HG03196 (cell line): ENCODE measurements around the gene ARPP19.
A peak's percentile ranks its signal among the peaks of the same experiment; 100 is the strongest.
"Not testable (repeated sequence)": the region's sequence is repeated elsewhere in the genome, so short reads cannot be mapped to it uniquely, and the experiment has no call there.

Experiments used
- ATAC-seq: cut with Tn5 transposase; IDR thresholded peaks from one replicate; pipeline ENCODE4 v1.9.1; 2021; ENCODE audit not compliant: unreplicated experiment

Gene ARPP19

GRCh38 chr15:52515343-52515742, 53.5 kb downstream of the ARPP19 start:
- no peak for ATAC-seq

DNA sequence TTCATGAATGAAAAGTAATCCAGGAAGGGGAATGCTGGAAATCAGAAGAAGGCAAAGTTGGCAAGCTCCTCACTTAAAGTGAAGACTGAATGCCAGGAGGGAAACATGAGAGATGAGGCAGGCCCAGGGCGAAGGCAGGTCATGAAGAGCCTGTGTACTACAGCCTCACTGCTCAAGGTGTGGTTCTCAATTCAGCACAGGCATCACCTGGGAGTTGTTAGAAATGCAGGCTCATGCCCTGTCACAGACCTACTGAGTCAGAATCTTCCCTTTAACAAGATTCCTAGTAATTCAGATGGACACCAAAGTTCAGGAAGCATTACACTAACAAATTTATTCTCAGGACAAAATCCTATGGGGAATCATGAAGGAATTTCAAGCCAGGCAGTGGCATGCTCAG, 54.3 kb downstream of the ARPP19 start:
- no peak for ATAC-seq

GRCh38 chr15:52512869-52513268, 56.0 kb downstream of the ARPP19 start:
- not testable (repeated sequence) for ATAC-seq

DNA sequence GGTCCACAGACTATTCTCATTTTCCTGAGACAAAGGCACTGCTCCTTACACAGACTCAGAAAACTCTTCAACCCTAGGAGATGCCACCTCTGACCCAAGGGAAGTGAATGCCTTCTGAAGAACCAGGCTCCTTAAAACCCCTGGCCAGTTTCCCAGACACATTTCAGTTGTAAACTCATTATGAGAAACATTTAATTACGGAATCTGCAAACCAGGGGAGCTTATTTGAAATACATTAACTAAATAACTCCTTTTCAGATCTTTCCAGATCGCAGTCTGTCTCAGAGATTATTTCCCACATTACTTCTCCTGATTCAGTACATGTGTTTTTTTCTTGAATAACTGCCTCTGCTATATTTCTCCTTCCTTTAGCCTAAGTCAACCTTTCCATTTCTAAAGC, 57.7 kb downstream of the ARPP19 start:
- ATAC-seq: no peak

GRCh38 chr15:52509500-52510245, 59.2 kb downstream of the ARPP19 start:
- no peak for ATAC-seq

DNA sequence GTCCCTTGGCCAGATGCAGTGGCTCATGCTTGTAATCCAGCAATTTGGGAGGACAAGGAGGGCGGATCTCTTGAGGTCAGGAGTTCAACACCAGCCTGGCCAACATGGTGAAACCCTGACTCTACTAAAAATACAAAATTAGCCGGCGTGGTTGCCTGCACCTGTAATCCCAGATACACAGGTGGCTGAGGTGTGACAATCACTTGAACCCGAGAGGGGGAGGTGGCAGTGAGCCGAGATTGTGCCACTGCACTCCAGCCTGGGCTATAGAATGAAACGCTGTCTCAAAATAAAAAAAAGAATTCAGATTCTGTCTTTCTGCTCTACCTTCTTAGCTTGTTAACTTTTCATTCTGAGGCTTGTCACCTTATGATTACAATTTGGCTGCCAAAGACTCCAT, 62.3 kb downstream of the ARPP19 start:
- no peak for ATAC-seq

DNA sequence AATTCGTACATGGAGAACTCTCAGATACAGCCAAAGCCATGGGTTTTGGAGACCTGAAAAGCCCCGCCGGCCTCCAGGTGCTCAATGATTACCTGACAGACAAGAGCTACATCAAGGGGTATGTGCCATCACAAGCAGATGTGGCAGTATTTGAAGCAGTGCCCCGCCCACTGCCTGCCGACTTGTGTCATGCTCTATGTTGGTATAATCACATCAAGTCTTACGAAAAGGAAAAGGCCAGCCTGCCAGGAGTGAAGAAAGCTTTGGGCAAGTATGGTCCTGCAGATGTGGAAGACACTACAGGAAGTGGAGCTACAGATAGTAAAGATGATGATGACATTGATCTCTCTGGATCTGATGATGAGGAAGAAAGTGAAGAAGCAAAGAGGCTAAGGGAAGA, 63.7 kb downstream of the ARPP19 start:
- no peak for ATAC-seq

- ATAC-seq: peak; percentile 85
Observed at GRCh38 chr15:52503788-52504496, 64.9 kb downstream of the ARPP19 start.

DNA sequence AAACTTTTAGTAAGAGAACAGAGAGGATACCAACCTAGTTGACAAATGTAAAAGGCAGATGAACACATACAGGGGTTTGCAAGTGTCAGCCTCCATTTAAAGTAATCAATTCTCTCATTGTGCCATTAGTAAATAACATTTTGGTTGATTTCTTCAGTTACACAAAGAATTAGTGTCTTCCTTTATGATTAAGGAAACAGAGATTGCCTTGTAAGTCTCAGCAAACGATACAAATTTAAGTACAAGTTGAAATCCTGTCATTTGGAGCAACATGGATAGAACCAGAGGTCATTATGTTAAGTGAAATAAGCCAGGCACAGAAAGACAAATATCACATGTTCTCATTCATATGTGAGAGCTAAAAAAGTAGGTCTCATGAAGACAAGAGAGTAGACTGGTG, 66.2 kb downstream of the ARPP19 start:
- no peak for ATAC-seq

- no peak for ATAC-seq
Observed at GRCh38 chr15:52499506-52499905, 69.3 kb downstream of the ARPP19 start.

DNA sequence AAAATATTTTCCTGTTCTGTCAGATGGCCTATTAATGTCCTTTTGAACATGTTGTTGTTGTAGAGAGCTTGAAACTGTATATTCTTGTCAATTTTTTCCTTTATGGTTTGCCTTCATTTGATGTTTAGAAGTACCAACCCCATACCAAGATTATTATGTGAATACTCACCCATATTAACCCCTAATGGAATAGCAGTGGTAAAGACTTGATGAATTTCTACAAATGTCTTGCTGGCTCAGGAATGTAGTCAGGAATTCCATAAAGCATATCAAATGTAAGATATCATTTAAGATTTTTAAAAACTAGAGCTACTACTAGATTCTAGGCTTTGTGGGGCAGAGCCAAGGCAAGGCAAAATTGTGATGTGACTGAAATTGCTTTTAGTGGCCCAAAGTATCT, 70.1 kb downstream of the ARPP19 start:
- ATAC-seq: no peak
